ENCODE data around the gene GRWD1.
A peak's percentile ranks its signal among the peaks of the same experiment; 100 is the strongest.
"Not testable (repeated sequence)": the region's sequence is repeated elsewhere in the genome, so short reads cannot be mapped to it uniquely, and the experiment has no call there.

The GRWD1 gene

GRCh38 chr19:48481846-48482639 is 36.3 kb downstream of the GRWD1 start:
- Histone ChIP-seq H3K27me3 (ENCODE audit: low read depth) (no peaks in the 10 kb centered on the region), H3K9me3 (no peaks in the 10 kb centered on the region), H3K4me3 (no peak overlapping the region), H3K4me1 (no peaks in the 10 kb centered on the region), H3K36me3 (replicated peaks) (peaks cover 29% of the 10 kb centered on the region)
- DNase-seq (ENCODE audit: low spot score in 2 of 2) = no peak
- in situ Hi-C loops (cut with MboI; ENCODE audit: low sequenced_read_pairs) = no loop called here

GRCh38 chr19:48483301-48483700 is 37.5 kb downstream of the GRWD1 start:
- Histone ChIP-seq H3K4me1 (no peaks in the 10 kb centered on the region), H3K4me3 (no peak overlapping the region), H3K9me3 (no peaks in the 10 kb centered on the region), H3K27me3 (ENCODE audit: low read depth) (no peaks in the 10 kb centered on the region), H3K36me3 (replicated peaks) (peaks cover 17% of the 10 kb centered on the region)
- in situ Hi-C loops (cut with MboI; ENCODE audit: low sequenced_read_pairs) = no loop called here
- no peak for DNase-seq (ENCODE audit: low spot score in 2 of 2)

- DNase-seq (ENCODE audit: low spot score in 2 of 2) = no peak
- Histone ChIP-seq H3K36me3 (replicated peaks) (peaks cover 12% of the 10 kb centered on the region), H3K27me3 (ENCODE audit: low read depth) (no peaks in the 10 kb centered on the region), H3K4me3 (no peak overlapping the region), H3K4me1 (no peaks in the 10 kb centered on the region), H3K9me3 (no peaks in the 10 kb centered on the region)
- in situ Hi-C loops (cut with MboI; ENCODE audit: low sequenced_read_pairs) = no loop called here
Observed at GRCh38 chr19:48484247-48484893, 38.6 kb downstream of the GRWD1 start.

DNA sequence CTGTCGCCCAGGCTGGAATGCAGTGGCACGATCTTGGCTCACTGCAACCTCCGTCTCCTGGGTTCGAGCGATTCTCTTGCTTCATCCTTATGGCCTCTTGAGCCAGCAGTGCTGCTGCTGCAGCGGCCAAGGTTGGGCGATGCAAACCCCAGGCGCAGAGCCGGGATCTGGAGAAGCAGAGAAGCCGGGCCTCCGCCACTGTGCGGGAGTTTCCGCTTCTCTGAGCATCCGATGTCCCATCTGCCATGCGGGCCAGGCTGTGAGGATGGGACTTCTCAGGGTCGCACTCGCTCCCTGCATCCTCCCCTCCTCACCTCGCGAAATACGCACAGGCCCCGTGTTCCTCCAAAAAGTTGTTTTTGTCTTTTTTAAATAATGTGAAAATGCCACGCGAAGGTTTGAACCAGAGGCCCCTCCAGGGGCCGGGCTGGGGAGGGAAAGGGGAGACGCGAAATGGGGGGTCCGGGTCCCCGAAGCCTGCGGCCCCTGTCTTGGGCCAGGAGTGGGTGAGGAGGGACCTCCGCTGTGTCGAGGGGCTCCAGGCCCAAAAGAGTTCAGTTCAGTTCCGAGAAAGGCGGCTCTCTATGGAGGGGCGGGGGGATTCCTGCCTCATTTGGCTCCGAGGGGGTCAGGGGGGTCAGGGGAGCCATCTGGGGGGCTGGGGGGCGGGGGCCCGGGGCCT is 39.3 kb downstream of the GRWD1 start:
- H3K4me1 ChIP-seq = no peaks in the 10 kb centered on the region
- in situ Hi-C loops (cut with MboI; ENCODE audit: low sequenced_read_pairs) = no loop called here
- DNase-seq (ENCODE audit: low spot score in 2 of 2) = no peak
- no peaks in the 10 kb centered on the region for H3K9me3 ChIP-seq
- H3K27me3 ChIP-seq (ENCODE audit: low read depth) = no peaks in the 10 kb centered on the region
- H3K36me3 ChIP-seq (replicated peaks) = peaks cover 5% of the 10 kb centered on the region
- H3K4me3 ChIP-seq = no peak overlapping the region

DNA sequence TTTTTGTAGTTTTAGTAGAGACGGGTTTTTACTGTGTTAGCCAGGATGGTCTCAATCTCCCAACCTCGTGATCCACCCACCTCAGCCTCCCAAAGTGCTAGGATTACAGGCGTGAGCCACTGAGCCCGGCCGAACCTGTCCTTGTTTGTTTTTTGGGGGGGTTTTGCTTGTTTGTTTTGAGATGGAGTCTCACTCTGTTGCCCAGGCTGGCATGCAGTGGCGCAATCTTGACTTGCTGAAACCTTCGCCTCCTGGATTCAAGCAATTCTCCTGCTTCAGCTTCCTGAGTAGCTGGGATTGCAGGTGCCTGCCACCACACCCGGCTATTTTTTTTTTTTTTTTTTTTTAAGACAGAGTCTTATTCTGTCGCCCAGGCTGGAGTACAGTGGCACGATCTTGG is 40.9 kb downstream of the GRWD1 start:
- H3K4me3 ChIP-seq; DNase-seq (ENCODE audit: low spot score in 2 of 2); H3K27me3 ChIP-seq (ENCODE audit: low read depth); H3K36me3 ChIP-seq (replicated peaks); H3K9me3 ChIP-seq; in situ Hi-C loops (cut with MboI; ENCODE audit: low sequenced_read_pairs); H3K4me1 ChIP-seq: not testable (repeated sequence)

DNA sequence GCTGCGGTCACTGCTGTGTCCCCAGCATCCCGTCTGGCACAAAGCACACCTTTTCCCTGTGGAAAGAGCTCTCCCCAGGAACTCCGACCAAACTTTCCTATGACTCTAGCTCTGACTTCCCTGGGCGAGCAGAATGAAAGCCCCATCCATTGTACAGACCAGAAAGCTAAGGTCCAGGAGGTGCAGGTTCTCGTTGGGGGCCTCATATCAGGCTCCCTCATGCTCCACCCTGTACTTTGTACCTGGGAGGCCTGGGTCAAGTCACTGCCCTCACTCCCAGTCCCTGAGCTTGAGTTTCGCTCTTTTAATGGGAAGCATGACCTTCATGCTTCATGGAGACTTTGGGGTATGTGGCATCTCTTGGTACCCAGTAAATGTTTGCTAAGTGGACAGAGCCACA is 41.8 kb downstream of the GRWD1 start:
- DNase-seq (ENCODE audit: low spot score in 2 of 2) = no peak

DNA sequence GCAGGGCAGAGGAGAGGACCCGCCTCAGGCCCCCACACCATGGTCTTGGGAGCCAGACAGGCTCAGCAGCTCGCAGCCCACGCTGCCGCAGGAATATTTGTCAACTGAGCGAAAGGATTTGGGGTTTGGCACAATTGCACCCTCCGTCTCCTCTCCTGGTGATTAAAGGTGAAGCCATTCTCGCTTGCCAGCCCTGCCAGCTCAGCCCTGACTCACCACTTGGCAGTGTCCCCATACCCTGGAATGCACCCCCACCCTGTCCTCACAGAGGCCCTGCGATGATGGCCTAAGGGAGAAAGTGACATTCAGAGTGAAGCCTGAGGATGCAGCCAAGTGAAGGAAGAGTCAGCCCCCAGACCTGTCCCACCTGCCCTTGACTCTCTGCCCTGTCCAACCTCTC is 42.2 kb downstream of the GRWD1 start:
- Histone ChIP-seq H3K4me3 (no peak overlapping the region), H3K9me3 (no peaks in the 10 kb centered on the region), H3K36me3 (replicated peaks) (no peaks in the 10 kb centered on the region), H3K4me1 (peaks cover 13% of the 10 kb centered on the region), H3K27me3 (ENCODE audit: low read depth) (no peaks in the 10 kb centered on the region)
- DNase-seq (ENCODE audit: low spot score in 2 of 2) = no peak
- in situ Hi-C loops (cut with MboI; ENCODE audit: low sequenced_read_pairs) = no loop called here

More for the DNA sequence above, 41.8 kb downstream of the GRWD1 start:
- in situ Hi-C loops (cut with MboI; ENCODE audit: low sequenced_read_pairs) = no loop called here
- Histone ChIP-seq H3K4me3 (no peak overlapping the region), H3K4me1 (peaks cover 12% of the 10 kb centered on the region), H3K27me3 (ENCODE audit: low read depth) (no peaks in the 10 kb centered on the region), H3K36me3 (replicated peaks) (no peaks in the 10 kb centered on the region), H3K9me3 (no peaks in the 10 kb centered on the region)

GRCh38 chr19:48488478-48488877 is 42.7 kb downstream of the GRWD1 start:
- H3K36me3 ChIP-seq (replicated peaks); H3K4me3 ChIP-seq; DNase-seq (ENCODE audit: low spot score in 2 of 2); H3K27me3 ChIP-seq (ENCODE audit: low read depth); in situ Hi-C loops (cut with MboI; ENCODE audit: low sequenced_read_pairs); H3K9me3 ChIP-seq: not testable (repeated sequence)
- peaks cover 13% of the 10 kb centered on the region for H3K4me1 ChIP-seq

- Histone ChIP-seq H3K4me3 (no peak overlapping the region), H3K36me3 (replicated peaks) (no peaks in the 10 kb centered on the region), H3K9me3 (no peaks in the 10 kb centered on the region), H3K27me3 (ENCODE audit: low read depth) (no peaks in the 10 kb centered on the region), H3K4me1 (peaks cover 16% of the 10 kb centered on the region)
- in situ Hi-C loops (cut with MboI; ENCODE audit: low sequenced_read_pairs) = no loop called here
- DNase-seq (ENCODE audit: low spot score in 2 of 2) = peak; percentile 65 to 91
Observed at GRCh38 chr19:48489608-48490216, 43.9 kb downstream of the GRWD1 start.

DNA sequence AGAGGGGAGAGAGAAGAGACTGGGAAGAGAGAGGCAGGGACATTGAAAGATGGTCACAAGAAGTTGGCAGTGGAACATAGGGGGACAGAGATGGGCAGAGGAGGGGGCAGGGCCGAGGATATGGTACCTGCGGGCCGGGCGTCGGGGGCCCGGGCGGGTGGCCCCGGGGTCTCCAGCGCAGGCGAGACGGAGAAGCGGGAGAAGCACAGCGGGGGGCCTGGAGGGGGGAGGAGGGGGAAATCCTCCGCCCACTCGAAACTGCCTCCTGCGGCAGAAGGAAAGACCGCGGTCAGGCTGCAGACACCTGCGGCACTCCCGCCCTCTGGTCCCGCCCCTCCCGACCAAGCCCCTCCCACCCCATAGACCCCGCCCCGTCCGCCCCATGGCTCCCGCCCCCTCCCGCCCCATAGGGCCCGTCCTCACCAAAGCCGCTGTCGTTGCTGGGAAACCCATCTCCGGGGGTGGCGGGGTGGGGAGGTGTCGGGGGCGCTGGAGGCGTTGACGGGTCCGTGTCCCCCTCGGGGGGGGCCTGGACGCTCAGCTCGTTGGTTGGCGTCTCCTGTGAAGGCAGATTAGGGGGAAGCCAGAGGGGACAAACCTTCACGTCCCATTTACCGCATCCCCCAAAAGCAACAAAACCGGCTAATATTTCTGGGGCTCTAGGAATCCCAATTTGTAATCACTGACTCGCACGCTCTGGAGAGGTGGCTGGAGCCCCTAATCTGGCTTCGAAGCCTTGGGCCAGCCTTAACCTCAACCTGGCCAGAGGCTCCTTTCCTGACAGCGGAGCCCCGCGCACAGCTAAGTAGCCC is 45.4 kb downstream of the GRWD1 start:
- Histone ChIP-seq H3K4me3 (peak overlapping the region; percentile 22), H3K36me3 (replicated peaks) (no peaks in the 10 kb centered on the region), H3K4me1 (peaks cover 16% of the 10 kb centered on the region), H3K9me3 (no peaks in the 10 kb centered on the region), H3K27me3 (ENCODE audit: low read depth) (no peaks in the 10 kb centered on the region)
- in situ Hi-C loops (cut with MboI; ENCODE audit: low sequenced_read_pairs) = no loop called here
- DNase-seq (ENCODE audit: low spot score in 2 of 2) = peak; percentile 61 to 78

GRCh38 chr19:48491793-48492123 is 46.0 kb downstream of the GRWD1 start:
- in situ Hi-C loops (cut with MboI; ENCODE audit: low sequenced_read_pairs) = no loop called here
- Histone ChIP-seq H3K36me3 (replicated peaks) (no peaks in the 10 kb centered on the region), H3K4me3 (no peak overlapping the region), H3K9me3 (no peaks in the 10 kb centered on the region), H3K4me1 (peaks cover 16% of the 10 kb centered on the region), H3K27me3 (ENCODE audit: low read depth) (no peaks in the 10 kb centered on the region)
- DNase-seq (ENCODE audit: low spot score in 2 of 2) = peak in 1 of 2 experiments; percentile 48

GRCh38 chr19:48492925-48493717 is 47.3 kb downstream of the GRWD1 start:
- Histone ChIP-seq H3K36me3 (replicated peaks) (no peaks in the 10 kb centered on the region), H3K4me3 (peak overlapping the region; percentile 50), H3K4me1 (peaks cover 16% of the 10 kb centered on the region), H3K27me3 (ENCODE audit: low read depth) (no peaks in the 10 kb centered on the region), H3K9me3 (no peaks in the 10 kb centered on the region)
- in situ Hi-C loops (cut with MboI; ENCODE audit: low sequenced_read_pairs) = no loop called here
- DNase-seq (ENCODE audit: low spot score in 2 of 2) = peak; percentile 96 to 100
